ENCODE results near the gene EXOC3L4.
"Not testable (repeated sequence)": the region's sequence is repeated elsewhere in the genome, so short reads cannot be mapped to it uniquely, and the experiment has no call there.

Gene EXOC3L4

GRCh38 chr14:103135333-103136260, 41.1 kb downstream of the EXOC3L4 start:
- no peak for DNase-seq

GRCh38 chr14:103136388-103137271, 42.1 kb downstream of the EXOC3L4 start:
- no peak for DNase-seq

- no peak for DNase-seq
These were observed 43.3 kb downstream of the EXOC3L4 start for GRCh38 chr14:103137689-103138300.

- no peak for DNase-seq
These were observed 44.0 kb downstream of the EXOC3L4 start for GRCh38 chr14:103138301-103139131.

GRCh38 chr14:103139132-103140025, 44.9 kb downstream of the EXOC3L4 start:
- no peak for DNase-seq

- no peak for DNase-seq
These were observed 46.0 kb downstream of the EXOC3L4 start for GRCh38 chr14:103140316-103141109.

GRCh38 chr14:103141117-103141796, 46.7 kb downstream of the EXOC3L4 start:
- no peak for DNase-seq

- DNase-seq: no peak
These were observed 47.5 kb downstream of the EXOC3L4 start for GRCh38 chr14:103142026-103142425.

- no peak for DNase-seq
These were observed 48.3 kb downstream of the EXOC3L4 start for GRCh38 chr14:103142721-103143302.

GRCh38 chr14:103143506-103143905, 49.0 kb downstream of the EXOC3L4 start:
- DNase-seq: no peak

GRCh38 chr14:103144085-103144484, 49.6 kb downstream of the EXOC3L4 start:
- no peak for DNase-seq

GRCh38 chr14:103146141-103146709, 51.7 kb downstream of the EXOC3L4 start:
- DNase-seq: no peak

GRCh38 chr14:103149351-103150237, 55.1 kb downstream of the EXOC3L4 start:
- DNase-seq: no peak

- DNase-seq: no peak
These were observed 56.9 kb downstream of the EXOC3L4 start for GRCh38 chr14:103151270-103151945.

- DNase-seq: no peak
These were observed 60.5 kb downstream of the EXOC3L4 start for GRCh38 chr14:103155010-103155409.

- not testable (repeated sequence) for DNase-seq
These were observed 60.9 kb downstream of the EXOC3L4 start for GRCh38 chr14:103155416-103155815.

GRCh38 chr14:103155826-103156394, 61.4 kb downstream of the EXOC3L4 start:
- DNase-seq: no peak

Measured in stimulated activated naive CD4-positive, alpha-beta T cell treated with Interleukin-2 at 50 U/mL for 16 hours (primary cell).